Glutamatergic neuron (in vitro differentiated cells): ENCODE measurements around the gene MDFIC. TPM values are rescaled to one million over a fixed set of nuclear protein-coding genes. Genes with fewer than 3 reads are reported as not detected.

Source experiments
- DNase-seq: peaks from one replicate; pipeline ENCODE4 v3.0.0; 2022
- H3K27ac Mint-ChIP-seq: one replicate; pipeline ENCODE4 v1.8.0; 2020; ENCODE audit warnings: mild to moderate bottlenecking, mixed read lengths, inconsistent platforms; ENCODE audit not compliant: unreplicated experiment
- H3K27me3 Mint-ChIP-seq: one replicate; pipeline ENCODE4 v1.8.0; 2020; ENCODE audit warnings: mild to moderate bottlenecking, moderate library complexity, mixed read lengths, inconsistent platforms; ENCODE audit not compliant: unreplicated experiment
- H3K36me3 Mint-ChIP-seq: one replicate; pipeline ENCODE4 v1.8.0; 2020; ENCODE audit warnings: mild to moderate bottlenecking, mixed read lengths, inconsistent platforms; ENCODE audit not compliant: unreplicated experiment
- H3K4me1 Mint-ChIP-seq: one replicate; pipeline ENCODE4 v1.8.0; 2020; ENCODE audit warnings: mild to moderate bottlenecking, low read depth, mixed read lengths, inconsistent platforms; ENCODE audit not compliant: unreplicated experiment
- H3K4me3 Mint-ChIP-seq: one replicate; pipeline ENCODE4 v1.8.0; 2020; ENCODE audit warnings: mild to moderate bottlenecking, mixed read lengths, inconsistent platforms; ENCODE audit not compliant: unreplicated experiment
- H3K9me3 Mint-ChIP-seq: one replicate; pipeline ENCODE4 v1.8.0; 2020; ENCODE audit warnings: mild to moderate bottlenecking, moderate library complexity, mixed read lengths, inconsistent platforms; ENCODE audit not compliant: unreplicated experiment
- CTCF ChIP-seq: fragments of 200-600 bp; sonication (generic); IDR thresholded peaks from one replicate; pipeline ENCODE4 v1.5.0; 2021; ENCODE audit not compliant: partially characterized antibody, unreplicated experiment
- total RNA-seq: library from RNA; stranded (reverse); fragmentation: NEBNext Ultra II Directional; extraction: Animal tissue kit (Norgen Biotek cat#: 25700); gene quantifications from one replicate; pipeline ENCODE4 v1.2.1, GENCODE V29; 2021; ENCODE audit not compliant: unreplicated experiment

The MDFIC gene
- total RNA-seq, 1 donor from 2014 or later: 0.10 TPM

GRCh38 chr7:115007751-115008150, 85.9 kb downstream of the MDFIC start:
- Mint-ChIP-seq H3K4me1 (peaks cover 5% of the 10 kb centered on the region), H3K27ac (no peak overlapping the region), H3K36me3 (no peaks in the 10 kb centered on the region), H3K9me3 (no peaks in the 10 kb centered on the region), H3K4me3 (no peak overlapping the region), H3K27me3 (peaks cover 4% of the 10 kb centered on the region)
- no peak for TF ChIP-seq CTCF
- DNase-seq: no peak

GRCh38 chr7:115008465-115009114, 86.7 kb downstream of the MDFIC start:
- Mint-ChIP-seq H3K27me3 (no peaks in the 10 kb centered on the region), H3K4me3 (no peak overlapping the region), H3K27ac (no peak overlapping the region), H3K4me1 (peaks cover 5% of the 10 kb centered on the region), H3K36me3 (no peaks in the 10 kb centered on the region), H3K9me3 (no peaks in the 10 kb centered on the region)
- TF ChIP-seq CTCF: no peak
- no peak for DNase-seq

GRCh38 chr7:115009139-115009538, 87.2 kb downstream of the MDFIC start:
- no peak overlapping the region for H3K4me3 Mint-ChIP-seq
- H3K9me3 Mint-ChIP-seq: no peaks in the 10 kb centered on the region
- no peaks in the 10 kb centered on the region for H3K27me3 Mint-ChIP-seq
- no peak overlapping the region for H3K27ac Mint-ChIP-seq
- no peak for DNase-seq
- no peaks in the 10 kb centered on the region for H3K36me3 Mint-ChIP-seq
- TF ChIP-seq CTCF: no peak
- H3K4me1 Mint-ChIP-seq: peaks cover 5% of the 10 kb centered on the region

- TF ChIP-seq CTCF: no peak
- no peaks in the 10 kb centered on the region for H3K36me3 Mint-ChIP-seq
- no peak overlapping the region for H3K4me3 Mint-ChIP-seq
- H3K9me3 Mint-ChIP-seq: no peaks in the 10 kb centered on the region
- peaks cover 5% of the 10 kb centered on the region for H3K4me1 Mint-ChIP-seq
- DNase-seq: no peak
- no peak overlapping the region for H3K27ac Mint-ChIP-seq
- no peaks in the 10 kb centered on the region for H3K27me3 Mint-ChIP-seq
Measured at GRCh38 chr7:115009736-115010440, 88.0 kb downstream of the MDFIC start.

- no peak for TF ChIP-seq CTCF
- H3K27ac Mint-ChIP-seq: no peak overlapping the region
- no peaks in the 10 kb centered on the region for H3K36me3 Mint-ChIP-seq
- no peak for DNase-seq
- no peaks in the 10 kb centered on the region for H3K27me3 Mint-ChIP-seq
- no peak overlapping the region for H3K4me3 Mint-ChIP-seq
- H3K4me1 Mint-ChIP-seq: peaks cover 5% of the 10 kb centered on the region
- H3K9me3 Mint-ChIP-seq: no peaks in the 10 kb centered on the region
Measured at GRCh38 chr7:115010441-115010820, 88.5 kb downstream of the MDFIC start.
